AG08395 (cell line): ENCODE data around the gene ULK3.

Experiments used
- DNase-seq: peaks from one replicate; pipeline ENCODE4 v3.0.0; 2012; ENCODE audit warnings: mixed read lengths, low spot score

Gene ULK3

GRCh38 chr15:74799255-74799855 lies 43.6 kb downstream of the ULK3 start:
- DNase-seq: no peak

- no peak for DNase-seq
Measured at GRCh38 chr15:74798388-74799254, 44.3 kb downstream of the ULK3 start.

- DNase-seq: no peak
Measured at GRCh38 chr15:74795966-74796625, 46.9 kb downstream of the ULK3 start.

- DNase-seq: no peak
Measured at GRCh38 chr15:74794970-74795349, 48.0 kb downstream of the ULK3 start.

GRCh38 chr15:74794248-74794969 lies 48.5 kb downstream of the ULK3 start:
- no peak for DNase-seq

- no peak for DNase-seq
Measured at GRCh38 chr15:74793135-74794028, 49.6 kb downstream of the ULK3 start.

- no peak for DNase-seq
Measured at GRCh38 chr15:74792227-74793016, 50.5 kb downstream of the ULK3 start.

GRCh38 chr15:74791667-74792066 lies 51.3 kb downstream of the ULK3 start:
- no peak for DNase-seq

GRCh38 chr15:74791007-74791406 lies 51.9 kb downstream of the ULK3 start:
- DNase-seq: no peak

GRCh38 chr15:74790080-74790916 lies 52.7 kb downstream of the ULK3 start:
- peak; percentile 70 for DNase-seq

GRCh38 chr15:74789741-74790079 lies 53.2 kb downstream of the ULK3 start:
- DNase-seq: no peak

- no peak for DNase-seq
Measured at GRCh38 chr15:74789171-74789631, 53.8 kb downstream of the ULK3 start.

- no peak for DNase-seq
Measured at GRCh38 chr15:74788683-74789151, 54.2 kb downstream of the ULK3 start.

- no peak for DNase-seq
Measured at GRCh38 chr15:74788042-74788682, 54.8 kb downstream of the ULK3 start.

- DNase-seq: peak; percentile 53
Measured at GRCh38 chr15:74787251-74788041, 55.5 kb downstream of the ULK3 start.

- no peak for DNase-seq
Measured at GRCh38 chr15:74786551-74787165, 56.3 kb downstream of the ULK3 start.
